HCT116 (cell line): ENCODE results near the gene SLC25A17.

Source experiments
- CTCF ChIP-seq, 3 experiments: fragments of 200-600 bp in 1 of 3; sonication (generic) in 1 of 3; IDR thresholded peaks in 2 of 3; conservative IDR thresholded peaks in 1 of 3; 2 replicates each; pipeline ENCODE4 v1.5.1; 2012 to 2017; ENCODE audit warnings: low read depth in 2 of 3, low read length in 2 of 3, antibody characterized with exemption in 1 of 3, borderline replicate concordance in 1 of 3, control low read depth in 1 of 3, mild to moderate bottlenecking in 1 of 3, mixed read lengths in 1 of 3, mixed run types in 1 of 3, moderate library complexity in 1 of 3; ENCODE audit not compliant: insufficient read depth in 1 of 3
- EGR1 ChIP-seq: IDR thresholded peaks from 2 replicates; pipeline ENCODE4 v1.6.1; 2012; ENCODE audit warnings: low read depth
- EZH2 ChIP-seq: fragments of 200-600 bp; sonication (generic); IDR thresholded peaks from 2 replicates; pipeline ENCODE4 v1.6.1; 2017; ENCODE audit warnings: antibody characterized with exemption, mixed run types
- EZH2phosphoT487 ChIP-seq: fragments of 200-600 bp; IDR thresholded peaks from 2 replicates; pipeline ENCODE4 v1.6.1; 2018; ENCODE audit warnings: antibody characterized with exemption, borderline replicate concordance
- MAX ChIP-seq: IDR thresholded peaks from 2 replicates; pipeline ENCODE4 v1.6.1; 2012
- POLR2A ChIP-seq: IDR thresholded peaks from 2 replicates; pipeline ENCODE4 v1.7.0; 2011; ENCODE audit warnings: borderline replicate concordance; ENCODE audit not compliant: insufficient read depth, insufficient read length; ENCODE audit errors: extremely low read depth
- POLR2AphosphoS5 ChIP-seq: IDR thresholded peaks from 2 replicates; pipeline ENCODE4 v1.6.1; 2011; ENCODE audit warnings: mild to moderate bottlenecking, low read depth, low read length, moderate library complexity
- SIN3A ChIP-seq: IDR thresholded peaks from 2 replicates; pipeline ENCODE4 v1.6.1; 2012; ENCODE audit warnings: low read depth
- ZBTB33 ChIP-seq: IDR thresholded peaks from 2 replicates; pipeline ENCODE4 v1.6.1; 2011; ENCODE audit warnings: mild to moderate bottlenecking, low read length, moderate library complexity; ENCODE audit not compliant: insufficient replicate concordance; ENCODE audit errors: extremely low read depth

- TF ChIP-seq CTCF (IDR thresholded peaks at IDR 0.05 in 2 of 3, conservative IDR thresholded peaks at IDR 0.05 in 1 of 3; ENCODE audit: borderline replicate concordance in 1 of 3, insufficient read depth in 1 of 3, low read depth in 2 of 3, low read length in 2 of 3) (no peak), SIN3A (no peak), EZH2phosphoT487 (no peak), POLR2AphosphoS5 (no peak), EZH2 (no peak), POLR2A (no peak), EGR1 (no peak), ZBTB33 (no peak), MAX (no peak)
Observed at GRCh38 chr22:40741116-40741515, 78.0 kb downstream of the SLC25A17 start.
